Duodenal mucosa (tissue), 2 donors: ENCODE data around the gene TGFB1I1.

ENCODE experiments used
- H3K27ac ChIP-seq: one replicate; pipeline ENCODE4 v1.7.0; 2013; ENCODE audit warnings: low read depth, low read length
- H3K27me3 ChIP-seq, 2 donors: one replicate each; pipeline ENCODE4 v1.7.0; 2013; ENCODE audit warnings: low read length in 2 of 2, control low read depth in 1 of 2; ENCODE audit not compliant: insufficient read depth in 2 of 2, control insufficient read depth in 1 of 2
- H3K36me3 ChIP-seq, 2 donors: one replicate each; pipeline ENCODE4 v1.7.0; 2013; ENCODE audit warnings: low read length in 2 of 2, control low read depth in 1 of 2; ENCODE audit not compliant: insufficient read depth in 2 of 2, control insufficient read depth in 1 of 2
- H3K4me1 ChIP-seq, 2 donors: one replicate each; pipeline ENCODE4 v1.7.0; 2013; ENCODE audit warnings: low read length in 2 of 2, control low read depth in 1 of 2; ENCODE audit not compliant: insufficient read depth in 2 of 2, control insufficient read depth in 1 of 2
- H3K4me3 ChIP-seq, 2 donors: one replicate each; pipeline ENCODE4 v1.7.0; 2013; ENCODE audit warnings: low read length in 2 of 2, low read depth in 1 of 2
- H3K9ac ChIP-seq, 2 donors: one replicate each; pipeline ENCODE4 v1.7.0; 2013; ENCODE audit warnings: low read length in 2 of 2, low read depth in 1 of 2
- H3K9me3 ChIP-seq, 2 donors: one replicate each; pipeline ENCODE4 v1.7.0; 2013; ENCODE audit warnings: low read length in 2 of 2, control low read depth in 1 of 2; ENCODE audit not compliant: control insufficient read depth in 1 of 2

The TGFB1I1 gene

DNA sequence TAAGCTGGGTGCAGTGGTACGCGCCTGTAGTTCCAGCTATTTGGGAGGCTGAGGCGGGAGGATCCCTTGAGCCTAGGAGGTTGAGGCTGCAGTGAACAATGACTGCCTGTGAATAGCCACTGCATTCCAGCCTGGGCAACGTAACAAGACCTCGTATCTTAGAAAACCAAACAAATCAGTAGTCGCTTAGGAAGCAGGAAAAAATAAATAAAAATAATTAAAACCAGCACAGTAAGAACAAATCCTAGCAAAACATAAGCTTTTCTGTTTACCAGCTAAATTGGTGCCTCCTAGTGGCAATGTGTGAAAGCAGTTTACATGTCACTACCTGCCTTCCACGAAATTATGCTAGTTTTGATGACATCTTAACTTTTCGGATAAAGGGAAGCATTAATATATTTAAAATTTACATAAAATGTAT is 11.4 kb upstream of the TGFB1I1 start:
- Histone ChIP-seq H3K4me3 (peak overlapping the region; percentile 71 to 74), H3K9ac (peak overlapping the region; percentile 55 to 70), H3K9me3 (no peaks in the 10 kb centered on the region), H3K27me3 (no peaks in the 10 kb centered on the region), H3K36me3 (peaks cover 4 to 27% of the 10 kb centered on the region in 2 donors), H3K27ac (no peak overlapping the region), H3K4me1 (peaks cover 25 to 30% of the 10 kb centered on the region in 2 donors)

DNA sequence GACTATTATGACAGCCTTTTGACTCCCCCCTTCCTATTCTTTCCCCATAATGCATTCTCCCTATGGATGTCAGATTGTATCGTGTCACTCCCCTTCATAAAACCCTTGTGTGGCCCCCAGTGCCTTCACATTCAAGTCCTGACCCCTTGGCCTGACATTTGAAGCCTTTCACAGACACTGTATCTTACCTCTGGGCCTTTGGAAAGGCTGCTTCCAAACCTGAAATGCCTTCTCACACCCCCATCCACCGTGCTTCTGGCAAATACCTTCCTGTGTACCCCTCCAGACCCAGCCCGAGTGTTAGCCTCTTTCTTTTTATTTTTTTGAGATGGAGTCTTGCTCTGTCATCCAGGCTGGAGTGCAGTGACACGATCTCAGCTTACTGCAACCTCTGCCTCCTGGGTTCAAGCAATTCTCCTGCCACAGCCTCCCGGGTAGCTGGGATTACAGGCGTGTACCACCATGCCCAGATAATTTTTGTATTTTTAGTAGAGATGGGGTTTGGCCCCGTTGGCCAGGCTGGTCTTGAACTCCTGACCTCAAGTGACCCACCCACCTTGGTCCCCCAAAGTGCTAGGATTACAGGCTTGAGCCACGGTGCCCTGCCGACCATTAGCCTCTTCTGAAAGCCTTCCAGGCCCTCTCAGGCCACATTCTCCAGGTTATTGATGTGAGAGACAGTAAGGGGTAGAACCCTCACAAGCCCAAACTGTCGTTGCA is 10.6 kb upstream of the TGFB1I1 start:
- no peaks in the 10 kb centered on the region for H3K9me3 ChIP-seq
- no peak overlapping the region for H3K4me3 ChIP-seq
- H3K9ac ChIP-seq, result no peak overlapping the region
- H3K4me1 ChIP-seq, result peaks cover 22 to 25% of the 10 kb centered on the region in 2 donors
- H3K36me3 ChIP-seq, result peaks cover 4 to 32% of the 10 kb centered on the region in 2 donors
- no peak overlapping the region for H3K27ac ChIP-seq
- H3K27me3 ChIP-seq, result no peaks in the 10 kb centered on the region

DNA sequence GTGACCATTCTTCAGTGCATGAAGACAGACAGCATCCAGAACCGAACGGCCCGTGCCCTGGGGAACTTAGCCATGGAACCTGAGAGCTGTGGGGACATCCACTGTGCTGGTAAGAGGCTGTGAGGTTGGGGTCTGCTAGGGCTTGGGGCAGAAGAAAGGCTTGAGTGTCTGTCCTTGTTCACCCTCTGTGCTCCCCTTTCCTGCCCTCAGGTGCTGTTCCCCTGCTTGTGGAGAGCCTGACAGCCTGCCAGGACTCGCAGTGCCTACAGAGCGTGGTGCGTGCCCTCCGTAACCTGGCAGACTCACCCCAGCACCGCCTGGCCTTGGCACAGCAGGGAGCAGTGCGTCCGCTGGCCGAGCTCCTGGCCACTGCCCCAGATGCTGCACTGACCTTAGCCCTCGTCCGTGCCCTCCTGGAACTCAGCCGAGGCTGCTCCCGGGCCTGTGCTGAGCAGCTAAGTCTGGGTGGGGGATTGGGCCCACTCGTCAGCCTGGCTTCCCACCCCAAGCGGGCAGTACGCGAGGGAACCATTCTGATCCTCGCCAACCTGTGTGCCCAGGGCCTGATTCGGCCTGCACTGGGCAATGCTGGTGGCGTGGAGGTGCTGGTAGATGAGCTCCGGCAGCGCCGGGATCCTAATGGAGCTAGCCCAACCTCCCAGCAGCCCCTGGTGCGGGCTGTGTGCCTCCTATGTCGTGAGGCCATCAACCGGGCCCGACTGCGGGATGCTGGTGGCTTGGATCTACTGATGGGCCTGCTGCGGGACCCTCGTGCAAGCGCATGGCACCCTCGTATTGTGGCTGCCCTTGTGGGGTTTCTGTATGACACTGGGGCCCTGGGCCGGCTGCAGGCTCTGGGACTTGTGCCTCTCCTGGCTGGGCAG is 9.8 kb upstream of the TGFB1I1 start:
- H3K4me3 ChIP-seq, result no peak overlapping the region
- no peak overlapping the region for H3K9ac ChIP-seq
- no peaks in the 10 kb centered on the region for H3K9me3 ChIP-seq
- H3K27me3 ChIP-seq, result no peaks in the 10 kb centered on the region
- H3K4me1 ChIP-seq, result peaks cover 14 to 17% of the 10 kb centered on the region in 2 donors
- H3K27ac ChIP-seq, result no peak overlapping the region
- H3K36me3 ChIP-seq, result peaks cover 4 to 40% of the 10 kb centered on the region in 2 donors

DNA sequence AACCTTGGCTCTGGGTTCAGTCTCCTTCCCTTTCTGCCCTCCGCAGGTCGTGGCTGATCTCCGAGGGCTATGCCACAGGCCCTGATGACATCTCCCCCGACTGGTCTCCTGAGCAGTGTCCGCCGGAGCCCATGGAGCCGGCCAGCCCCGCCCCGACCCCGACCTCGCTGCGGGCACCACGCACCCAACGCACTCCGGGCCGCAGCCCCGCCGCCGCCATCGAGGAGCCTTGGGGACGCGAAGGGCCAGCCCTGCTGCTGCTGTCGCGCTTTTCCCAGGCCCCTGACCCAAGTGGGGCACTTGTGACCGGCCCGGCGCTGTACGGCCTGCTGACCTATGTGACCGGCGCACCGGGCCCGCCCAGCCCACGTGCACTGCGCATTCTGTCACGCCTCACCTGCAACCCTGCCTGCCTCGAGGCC is 7.6 kb upstream of the TGFB1I1 start:
- no peak overlapping the region for H3K9ac ChIP-seq
- H3K4me1 ChIP-seq, result peaks cover 6 to 8% of the 10 kb centered on the region in 2 donors
- H3K27ac ChIP-seq, result no peak overlapping the region
- no peaks in the 10 kb centered on the region for H3K9me3 ChIP-seq
- no peaks in the 10 kb centered on the region for H3K27me3 ChIP-seq
- no peak overlapping the region for H3K4me3 ChIP-seq
- H3K36me3 ChIP-seq, result peaks cover 4 to 41% of the 10 kb centered on the region in 2 donors

DNA sequence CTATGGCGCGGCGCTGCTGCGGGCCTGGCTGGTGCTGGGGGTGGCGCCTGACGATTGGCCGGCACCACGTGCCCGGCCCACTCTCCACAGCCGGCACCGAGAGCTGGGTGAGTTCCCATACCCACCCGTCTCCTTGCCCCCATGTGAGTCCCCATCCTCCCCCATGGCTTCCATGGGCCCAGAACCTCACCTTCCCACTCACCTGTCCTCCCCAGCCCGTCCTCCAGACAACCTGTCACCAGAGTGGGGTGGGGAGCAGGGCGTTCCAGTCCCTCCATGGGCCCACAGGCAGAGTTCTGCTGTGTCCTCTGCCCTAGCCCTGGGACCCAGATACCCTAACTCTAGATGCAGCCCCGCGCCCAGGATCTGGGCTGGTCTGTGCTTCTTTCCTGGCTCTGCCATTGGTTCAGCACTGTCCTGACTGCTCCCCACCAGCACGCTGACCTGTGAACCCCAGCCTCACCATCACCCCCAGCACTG is 7.1 kb upstream of the TGFB1I1 start:
- Histone ChIP-seq H3K27me3 (no peaks in the 10 kb centered on the region), H3K9me3 (no peaks in the 10 kb centered on the region), H3K9ac (no peak overlapping the region), H3K4me3 (no peak overlapping the region), H3K4me1 (peaks cover 6 to 8% of the 10 kb centered on the region in 2 donors), H3K36me3 (peaks cover 4 to 41% of the 10 kb centered on the region in 2 donors), H3K27ac (no peak overlapping the region)

DNA sequence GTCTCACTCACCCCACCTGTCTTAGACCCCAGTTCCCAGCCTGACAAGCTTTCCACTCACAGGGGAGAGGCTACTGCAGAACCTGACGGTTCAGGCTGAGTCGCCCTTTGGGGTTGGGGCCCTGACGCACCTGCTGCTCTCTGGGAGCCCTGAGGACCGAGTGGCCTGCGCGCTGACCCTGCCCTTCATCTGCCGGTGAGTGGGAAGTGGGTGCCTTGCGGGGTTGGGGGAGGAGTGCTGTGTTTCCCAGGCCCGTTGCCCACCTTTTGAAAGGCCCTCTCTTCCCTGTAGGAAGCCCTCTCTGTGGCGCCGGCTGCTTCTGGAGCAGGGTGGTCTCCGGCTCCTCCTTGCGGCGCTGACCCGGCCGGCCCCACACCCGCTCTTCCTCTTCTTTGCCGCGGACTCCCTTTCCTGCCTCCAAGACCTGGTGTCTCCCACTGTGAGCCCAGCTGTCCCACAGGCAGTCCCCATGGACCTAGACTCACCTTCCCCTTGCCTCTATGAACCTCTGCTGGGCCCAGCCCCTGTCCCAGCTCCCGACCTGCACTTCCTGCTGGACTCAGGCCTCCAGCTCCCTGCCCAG is 6.1 kb upstream of the TGFB1I1 start:
- Histone ChIP-seq H3K27ac (no peak overlapping the region), H3K4me1 (no peaks in the 10 kb centered on the region), H3K9ac (no peak overlapping the region), H3K4me3 (no peak overlapping the region), H3K9me3 (no peaks in the 10 kb centered on the region), H3K27me3 (no peaks in the 10 kb centered on the region), H3K36me3 (peaks cover 4 to 41% of the 10 kb centered on the region in 2 donors)

DNA sequence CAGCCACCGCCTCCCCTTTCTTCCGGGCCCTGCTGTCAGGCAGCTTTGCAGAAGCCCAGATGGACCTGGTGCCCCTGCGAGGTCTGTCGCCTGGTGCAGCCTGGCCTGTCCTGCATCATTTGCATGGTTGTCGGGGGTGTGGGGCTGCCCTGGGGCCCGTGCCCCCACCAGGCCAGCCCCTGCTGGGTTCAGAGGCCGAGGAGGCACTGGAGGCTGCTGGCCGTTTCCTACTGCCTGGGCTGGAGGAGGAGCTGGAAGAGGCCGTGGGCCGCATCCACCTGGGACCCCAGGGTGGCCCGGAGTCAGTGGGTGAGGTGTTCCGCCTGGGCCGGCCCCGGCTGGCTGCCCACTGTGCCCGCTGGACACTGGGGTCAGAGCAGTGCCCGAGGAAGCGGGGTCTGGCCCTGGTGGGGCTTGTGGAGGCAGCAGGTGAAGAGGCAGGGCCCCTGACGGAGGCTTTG is 5.5 kb upstream of the TGFB1I1 start:
- Histone ChIP-seq H3K27me3 (peaks cover 0 to 3% of the 10 kb centered on the region in 2 donors), H3K9me3 (no peaks in the 10 kb centered on the region), H3K9ac (no peak overlapping the region), H3K36me3 (peaks cover 4 to 41% of the 10 kb centered on the region in 2 donors), H3K4me1 (peaks cover 1 to 5% of the 10 kb centered on the region in 2 donors), H3K27ac (no peak overlapping the region), H3K4me3 (no peak overlapping the region)

DNA sequence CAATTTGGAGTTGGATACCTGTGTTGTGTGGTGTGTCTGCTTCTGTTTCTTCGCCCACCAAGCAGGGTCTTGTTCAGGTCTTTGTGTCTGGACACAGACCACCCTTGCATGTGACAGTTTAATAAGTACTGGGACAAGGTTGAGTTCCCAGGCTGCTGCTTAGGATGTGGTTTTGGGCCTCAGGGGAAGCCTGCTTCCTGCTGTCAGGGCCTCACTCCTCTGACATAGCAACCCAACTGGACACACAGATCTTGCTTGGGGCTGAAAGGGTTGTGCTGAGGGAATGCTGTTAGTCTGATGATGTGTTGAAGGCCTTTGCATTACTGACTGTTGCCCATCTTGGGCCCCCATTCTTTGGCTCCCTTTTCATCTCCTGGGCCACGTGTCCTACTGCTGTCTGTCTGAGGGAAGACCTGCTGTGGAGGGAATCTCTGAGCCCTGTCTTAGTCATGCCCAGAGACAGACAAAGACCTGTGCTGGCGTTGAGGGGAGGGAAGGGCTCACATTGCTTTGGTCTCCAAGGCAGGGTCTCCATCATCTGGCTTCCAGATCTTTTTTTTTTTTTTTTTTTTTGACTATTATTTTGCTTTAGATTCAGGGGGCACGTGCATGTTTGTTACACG is 4.7 kb upstream of the TGFB1I1 start:
- Histone ChIP-seq H3K27me3 (peaks cover 0 to 5% of the 10 kb centered on the region in 2 donors), H3K36me3 (peaks cover under 1 to 35% of the 10 kb centered on the region in 2 donors), H3K9ac (no peak overlapping the region), H3K9me3 (no peaks in the 10 kb centered on the region), H3K4me3 (no peak overlapping the region), H3K4me1 (peaks cover 4 to 9% of the 10 kb centered on the region in 2 donors), H3K27ac (no peak overlapping the region)

DNA sequence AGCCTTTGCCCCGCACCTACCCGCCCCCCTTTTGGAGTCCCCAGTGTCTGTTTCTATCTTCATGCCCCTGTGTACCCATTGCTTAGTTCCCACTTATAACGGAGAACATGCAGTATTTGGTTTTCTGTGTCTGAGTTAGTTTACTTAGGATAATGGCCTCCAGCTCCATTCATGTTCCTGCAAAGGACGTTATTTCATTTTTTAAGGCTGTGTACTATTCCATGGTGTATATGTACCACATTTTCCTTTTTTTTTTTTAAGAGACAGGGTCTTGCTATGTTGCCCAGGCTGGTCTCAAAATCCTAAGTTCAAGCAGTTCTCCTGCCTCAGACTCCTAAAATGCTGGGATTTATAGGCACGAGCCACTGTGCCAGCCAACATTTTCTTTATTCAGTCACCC is 4.1 kb upstream of the TGFB1I1 start:
- Histone ChIP-seq H3K9me3 (no peaks in the 10 kb centered on the region), H3K27me3 (peaks cover 0 to 5% of the 10 kb centered on the region in 2 donors), H3K4me1 (peaks cover 4 to 9% of the 10 kb centered on the region in 2 donors), H3K4me3 (no peak overlapping the region), H3K36me3 (peaks cover 0 to 32% of the 10 kb centered on the region in 2 donors), H3K27ac (no peak overlapping the region), H3K9ac (no peak overlapping the region)
